H9 (cell line): ENCODE measurements around the gene SLC6A7. TPM values are rescaled to one million over a fixed set of nuclear protein-coding genes. Genes with fewer than 3 reads are reported as not detected.

Experiments
- DNase-seq: peaks from one replicate; pipeline ENCODE4 v3.0.0-alpha.2; 2017
- H2AFZ ChIP-seq: one replicate; pipeline ENCODE4 v1.6.1; 2013; ENCODE audit warnings: mild to moderate bottlenecking, low read length, control low read depth, moderate library complexity
- H2AK5ac ChIP-seq: 2 replicates; pipeline ENCODE4 v1.6.1; 2013; ENCODE audit warnings: low read length, control low read depth, mixed read lengths; ENCODE audit not compliant: insufficient read length
- H2BK120ac ChIP-seq: one replicate; pipeline ENCODE4 v1.6.1; 2013; ENCODE audit warnings: low read depth, mild to moderate bottlenecking, low read length, control low read depth, inconsistent platforms; ENCODE audit not compliant: poor library complexity, severe bottlenecking
- H2BK12ac ChIP-seq: 2 replicates; pipeline ENCODE4 v1.6.1; 2013; ENCODE audit warnings: low read length, control low read depth, mixed read lengths, low read depth; ENCODE audit not compliant: insufficient read length
- H2BK15ac ChIP-seq: 2 replicates; pipeline ENCODE4 v1.6.1; 2013; ENCODE audit warnings: low read depth, low read length, control low read depth
- H2BK20ac ChIP-seq: one replicate; pipeline ENCODE4 v1.6.1; 2013; ENCODE audit warnings: low read depth, mild to moderate bottlenecking, low read length, control low read depth, inconsistent platforms; ENCODE audit not compliant: poor library complexity, severe bottlenecking
- H2BK5ac ChIP-seq: 2 replicates; pipeline ENCODE4 v1.6.1; 2013; ENCODE audit warnings: low read length, control low read depth, mixed read lengths; ENCODE audit not compliant: insufficient read length
- H3K14ac ChIP-seq: 2 replicates; pipeline ENCODE4 v1.6.1; 2013; ENCODE audit warnings: low read length, control low read depth; ENCODE audit not compliant: insufficient read depth
- H3K18ac ChIP-seq: 2 replicates; pipeline ENCODE4 v1.6.1; 2013; ENCODE audit warnings: low read depth, mild to moderate bottlenecking, mixed read lengths, low read length, control low read depth; ENCODE audit not compliant: insufficient read length
- H3K23ac ChIP-seq: 2 replicates; pipeline ENCODE4 v1.6.1; 2013; ENCODE audit warnings: low read length, control low read depth, mixed read lengths, low read depth; ENCODE audit not compliant: insufficient read length
- H3K23me2 ChIP-seq: 2 replicates; pipeline ENCODE4 v1.6.1; 2013; ENCODE audit warnings: low read depth, mild to moderate bottlenecking, mixed read lengths, low read length, control low read depth; ENCODE audit not compliant: insufficient read length, poor library complexity, severe bottlenecking
- H3K27ac ChIP-seq: 2 replicates; pipeline ENCODE4 v1.5.1; 2013; ENCODE audit warnings: low read length, control low read depth, mixed read lengths, low read depth; ENCODE audit not compliant: insufficient read length
- H3K27me3 ChIP-seq: 2 replicates; pipeline ENCODE4 v1.6.1; 2013; ENCODE audit warnings: low read length, control low read depth, inconsistent platforms; ENCODE audit not compliant: insufficient read depth
- H3K4ac ChIP-seq: 2 replicates; pipeline ENCODE4 v1.6.1; 2013; ENCODE audit warnings: low read depth, mild to moderate bottlenecking, control low read depth, inconsistent platforms, low read length, moderate library complexity
- H3K4me1 ChIP-seq: 2 replicates; pipeline ENCODE4 v1.6.1; 2013; ENCODE audit warnings: low read length, control low read depth, inconsistent platforms; ENCODE audit not compliant: insufficient read depth
- H3K4me2 ChIP-seq: 2 replicates; pipeline ENCODE4 v1.6.1; 2013; ENCODE audit warnings: low read length, control low read depth, mixed read lengths; ENCODE audit not compliant: insufficient read length, insufficient read depth
- H3K56ac ChIP-seq: 2 replicates; pipeline ENCODE4 v1.6.1; 2013; ENCODE audit warnings: low read depth, mild to moderate bottlenecking, mixed read lengths, low read length, control low read depth; ENCODE audit not compliant: insufficient read length
- H3K79me1 ChIP-seq: 2 replicates; pipeline ENCODE4 v1.6.1; 2013; ENCODE audit warnings: low read depth, mild to moderate bottlenecking, moderate library complexity, low read length, control low read depth, inconsistent platforms; ENCODE audit not compliant: insufficient read depth, poor library complexity, severe bottlenecking
- H3K79me2 ChIP-seq: 2 replicates; pipeline ENCODE4 v1.6.1; 2013; ENCODE audit warnings: low read length, control low read depth, inconsistent platforms; ENCODE audit not compliant: insufficient read depth
- H3K9ac ChIP-seq: 2 replicates; pipeline ENCODE4 v1.6.1; 2013; ENCODE audit warnings: low read length, control low read depth, mixed read lengths; ENCODE audit not compliant: insufficient read length; ENCODE audit errors: extremely low read depth
- H3K9me3 ChIP-seq: one replicate; pipeline ENCODE4 v1.6.1; 2013; ENCODE audit warnings: low read depth, low read length, inconsistent platforms; ENCODE audit not compliant: control insufficient read depth
- H3T11ph ChIP-seq: one replicate; pipeline ENCODE4 v1.6.1; 2013; ENCODE audit warnings: mild to moderate bottlenecking, low read length, control low read depth, inconsistent platforms
- H4K20me1 ChIP-seq: one replicate; pipeline ENCODE4 v1.6.1; 2013; ENCODE audit not compliant: control insufficient read depth, insufficient read length, insufficient read depth
- H4K5ac ChIP-seq: 2 replicates; pipeline ENCODE4 v1.6.1; 2013; ENCODE audit warnings: low read depth, mild to moderate bottlenecking, mixed read lengths, low read length, control low read depth; ENCODE audit not compliant: insufficient read length
- H4K8ac ChIP-seq: replicated peaks from 2 replicates; pipeline ENCODE4 v1.6.1; 2013; ENCODE audit warnings: low read length, control low read depth, mixed read lengths, low read depth; ENCODE audit not compliant: insufficient read length
- H4K91ac ChIP-seq: 2 replicates; pipeline ENCODE4 v1.6.1; 2013; ENCODE audit warnings: low read depth, mild to moderate bottlenecking, moderate library complexity, mixed read lengths, low read length, control low read depth; ENCODE audit not compliant: insufficient read length
- H3K27ac Mint-ChIP-seq, 3 experiments: 2 replicates in 2 of 3; 3 replicates in 1 of 3; pipeline ENCODE4 v1.8.0; 2020 to 2021; ENCODE audit warnings: mixed read lengths in 3 of 3, mild to moderate bottlenecking in 1 of 3, moderate library complexity in 1 of 3
- H3K27me3 Mint-ChIP-seq: 2 replicates; pipeline ENCODE4 v1.8.0; 2021; ENCODE audit warnings: low read depth, mild to moderate bottlenecking, moderate library complexity, mixed read lengths
- H3K36me3 Mint-ChIP-seq, 3 experiments: 2 replicates in 2 of 3; 3 replicates in 1 of 3; pipeline ENCODE4 v1.8.0; 2020 to 2021; ENCODE audit warnings: low read depth in 3 of 3, mixed read lengths in 3 of 3; ENCODE audit not compliant: insufficient read depth in 1 of 3
- H3K4me1 Mint-ChIP-seq, 2 experiments: 2 replicates each; pipeline ENCODE4 v1.8.0; 2020; ENCODE audit warnings: mixed read lengths in 2 of 2
- H3K4me3 Mint-ChIP-seq, 2 experiments: 2 replicates in 1 of 2; 3 replicates in 1 of 2; pipeline ENCODE4 v1.8.0; 2020 to 2021; ENCODE audit warnings: mild to moderate bottlenecking in 2 of 2, mixed read lengths in 2 of 2, moderate library complexity in 1 of 2
- H3K9me3 Mint-ChIP-seq, 2 experiments: 2 replicates in 1 of 2; 3 replicates in 1 of 2; pipeline ENCODE4 v1.8.0; 2020; ENCODE audit warnings: mild to moderate bottlenecking in 2 of 2, mixed read lengths in 2 of 2, moderate library complexity in 1 of 2
- CTCF ChIP-seq: fragments of 200-600 bp; sonication (generic); conservative IDR thresholded peaks from 3 replicates; pipeline ENCODE4 v1.8.0; 2021; ENCODE audit warnings: antibody characterized with exemption, mild to moderate bottlenecking
- WGBS: extraction: QIAGEN DNeasy Blood & Tissue Kit; methylation state at CpG from one replicate; pipeline ENCODE4 v1.1.7; 2013; ENCODE audit warnings: missing lambda C conversion rate, low lambda C conversion rate, mixed read lengths; ENCODE audit not compliant: insufficient read length; ENCODE audit errors: extremely low coverage; 5-methylcytosine and 5-hydroxymethylcytosine counted together
- total RNA-seq: library from RNA; stranded (reverse); gene quantifications from 2 replicates; pipeline ENCODE4 v1.2.1, GENCODE V29; 2021

SLC6A7 gene
- total RNA-seq, 1 experiment from 2014 or later, result not detected

- no peak overlapping the region for H3K27ac Mint-ChIP-seq
- H2AK5ac ChIP-seq, result no peak overlapping the region
- no peak for TF ChIP-seq CTCF
- H2BK120ac ChIP-seq, result no peak overlapping the region
- no peaks in the 10 kb centered on the region for H3K4me1 Mint-ChIP-seq
- no peaks in the 10 kb centered on the region for H3K4me1 ChIP-seq
- no peak overlapping the region for H2BK12ac ChIP-seq
- no peak overlapping the region for H3K18ac ChIP-seq
- H3K27me3 Mint-ChIP-seq, result no peaks in the 10 kb centered on the region; the same call in 1 of the 2 replicates
- H3K27me3 ChIP-seq, result no peaks in the 10 kb centered on the region
- no peak overlapping the region for H3K4me2 ChIP-seq
- H3K27ac ChIP-seq, result no peak overlapping the region
- H2BK5ac ChIP-seq, result no peak overlapping the region
- no peak overlapping the region for H3K4ac ChIP-seq
- H3K23ac ChIP-seq, result no peak overlapping the region
- H2BK20ac ChIP-seq, result no peak overlapping the region
- H3K79me1 ChIP-seq, result no peaks in the 10 kb centered on the region
- H4K5ac ChIP-seq, result no peak overlapping the region
- no peaks in the 10 kb centered on the region for H3K9me3 ChIP-seq
- no peak overlapping the region for H3K56ac ChIP-seq
- H2AFZ ChIP-seq, result no peak overlapping the region
- no peaks in the 10 kb centered on the region for H3K9me3 Mint-ChIP-seq
- H4K91ac ChIP-seq, result no peak overlapping the region
- no peaks in the 10 kb centered on the region for H4K20me1 ChIP-seq
- H3K23me2 ChIP-seq, result no peaks in the 10 kb centered on the region
- no peak overlapping the region for H2BK15ac ChIP-seq
- H4K8ac ChIP-seq, result no peak overlapping the region
- no peak overlapping the region for H3K9ac ChIP-seq
- no peaks in the 10 kb centered on the region for H3K79me2 ChIP-seq
- H3T11ph ChIP-seq, result no peak overlapping the region
- no peak for DNase-seq
- H3K4me3 Mint-ChIP-seq, result no peak overlapping the region
- WGBS, result no CpG with 5 or more reads among the region's 5 CpGs
- H3K36me3 Mint-ChIP-seq, result no peaks in the 10 kb centered on the region
- no peak overlapping the region for H3K14ac ChIP-seq
Observed at GRCh38 chr5:150234576-150235499, 45.0 kb downstream of the SLC6A7 start.
